ENCODE results near the gene GSTP1. TPM values are rescaled to one million over a fixed set of nuclear protein-coding genes. Genes with fewer than 3 reads are reported as not detected.

GSTP1 gene
- total and polyA plus RNA-seq, 9 of the 15 experiments (the other 6 are each of a cell fraction or from before 2014, with no cell fraction given) = 592 to 2,150 (median 1,204) TPM

- peak; percentile 80 to 82 (median 81) for TF ChIP-seq CTCF (IDR thresholded peaks at IDR 0.05 in 2 of 3, conservative IDR thresholded peaks at IDR 0.05 in 1 of 3; ENCODE audit: insufficient read depth in 2 of 3, low read depth in 1 of 3, low read length in 3 of 3)
- TF ChIP-seq PRMT5 (CRISPR knock-in tag; IDR thresholded peaks at IDR 0.05) = no peak
- TF ChIP-seq HEY1 (CRISPR knock-in tag; IDR thresholded peaks at IDR 0.05; ENCODE audit: borderline replicate concordance) = no peak
- TF ChIP-seq ZNF24 (IDR thresholded peaks at IDR 0.05) = no peak
- TF ChIP-seq HBP1 (CRISPR knock-in tag; IDR thresholded peaks at IDR 0.05) = no peak
- TF ChIP-seq STAT6 (CRISPR knock-in tag; IDR thresholded peaks at IDR 0.05) = 0 out of 2 replicates have a peak, but pooled peaks have one; percentile 35
- peak; percentile 71; the same call in 1 of the 2 replicates for TF ChIP-seq SMARCA4 (IDR thresholded peaks at IDR 0.05)
- peak; percentile 42; the same call in 1 of the 2 replicates for TF ChIP-seq CC2D1A (IDR thresholded peaks at IDR 0.05)
- no peak for TF ChIP-seq HOMEZ (CRISPR knock-in tag; IDR thresholded peaks at IDR 0.05)
- TF ChIP-seq NR2C2 (CRISPR knock-in tag; IDR thresholded peaks at IDR 0.05) = no peak
- TF ChIP-seq NR2C2 (tag; IDR thresholded peaks at IDR 0.05) = peak; percentile 49; the same call in 1 of the 2 replicates
- 0 out of 2 replicates have a peak, but pooled peaks have one; percentile 27 for TF ChIP-seq FOXP1 (CRISPR knock-in tag; IDR thresholded peaks at IDR 0.05)
- no peak for TF ChIP-seq KLF13 (tag; IDR thresholded peaks at IDR 0.05; ENCODE audit: borderline replicate concordance, low read depth)
- no peak for TF ChIP-seq ZNF589 (CRISPR knock-in tag; IDR thresholded peaks at IDR 0.05; ENCODE audit: low read depth)
- no peak for TF ChIP-seq SLC30A9 (CRISPR knock-in tag; IDR thresholded peaks at IDR 0.05)
- TF ChIP-seq MNT (conservative IDR thresholded peaks at IDR 0.05) = peak; percentile 22 to 57; a peak in 2 of 4 replicates
- no peak for TF ChIP-seq PPARD (CRISPR knock-in tag; IDR thresholded peaks at IDR 0.05)
- peak; percentile 63; the same call in 1 of the 2 replicates for TF ChIP-seq TCF3 (CRISPR knock-in tag; IDR thresholded peaks at IDR 0.05)
- 0 out of 2 replicates have a peak, but pooled peaks have one; percentile 24 for TF ChIP-seq ZEB2 (IDR thresholded peaks at IDR 0.05)
These were observed 10.7 kb upstream of the GSTP1 start (continued) for GRCh38 chr11:67572747-67573419.
